Measurements from ENCODE around the gene PLCH2. TPM values are rescaled to one million over a fixed set of nuclear protein-coding genes. Genes with fewer than 3 reads are reported as not detected.

The PLCH2 gene
- total RNA-seq, 1 experiment from 2014 or later = 0.27 TPM

- H3K36me3 ChIP-seq (ENCODE audit: control insufficient read depth, insufficient read depth, low read length) = no peaks in the 10 kb centered on the region
- H3K27me3 ChIP-seq (replicated peaks; ENCODE audit: control insufficient read depth, insufficient read depth, low read length) = no peaks in the 10 kb centered on the region
- no peaks in the 10 kb centered on the region for H3K4me1 ChIP-seq
- Mint-ChIP-seq H3K27me3 (ENCODE audit: insufficient read depth, unreplicated experiment) (no peaks in the 10 kb centered on the region), H3K27ac (ENCODE audit: unreplicated experiment) (no peak overlapping the region), H3K4me1 (ENCODE audit: low read depth, unreplicated experiment) (no peaks in the 10 kb centered on the region), H3K9me3 (ENCODE audit: unreplicated experiment) (no peaks in the 10 kb centered on the region), H3K4me3 (ENCODE audit: unreplicated experiment) (no peak overlapping the region), H3K36me3 (ENCODE audit: insufficient read depth, unreplicated experiment) (peaks cover 6% of the 10 kb centered on the region)
- ChIA-PET POLR2A (no interaction called here), CTCF (no interaction called here)
- DNase-seq = no peak
- intact Hi-C loops (cut with micrococcal nuclease; ENCODE audit: unreplicated experiment) = no loop called here
- no peak overlapping the region for H3K4me3 ChIP-seq (ENCODE audit: low read depth, low read length)
- BruUV-seq (replicated peaks) = no TSS peak
- TF ChIP-seq, protein P1, sequence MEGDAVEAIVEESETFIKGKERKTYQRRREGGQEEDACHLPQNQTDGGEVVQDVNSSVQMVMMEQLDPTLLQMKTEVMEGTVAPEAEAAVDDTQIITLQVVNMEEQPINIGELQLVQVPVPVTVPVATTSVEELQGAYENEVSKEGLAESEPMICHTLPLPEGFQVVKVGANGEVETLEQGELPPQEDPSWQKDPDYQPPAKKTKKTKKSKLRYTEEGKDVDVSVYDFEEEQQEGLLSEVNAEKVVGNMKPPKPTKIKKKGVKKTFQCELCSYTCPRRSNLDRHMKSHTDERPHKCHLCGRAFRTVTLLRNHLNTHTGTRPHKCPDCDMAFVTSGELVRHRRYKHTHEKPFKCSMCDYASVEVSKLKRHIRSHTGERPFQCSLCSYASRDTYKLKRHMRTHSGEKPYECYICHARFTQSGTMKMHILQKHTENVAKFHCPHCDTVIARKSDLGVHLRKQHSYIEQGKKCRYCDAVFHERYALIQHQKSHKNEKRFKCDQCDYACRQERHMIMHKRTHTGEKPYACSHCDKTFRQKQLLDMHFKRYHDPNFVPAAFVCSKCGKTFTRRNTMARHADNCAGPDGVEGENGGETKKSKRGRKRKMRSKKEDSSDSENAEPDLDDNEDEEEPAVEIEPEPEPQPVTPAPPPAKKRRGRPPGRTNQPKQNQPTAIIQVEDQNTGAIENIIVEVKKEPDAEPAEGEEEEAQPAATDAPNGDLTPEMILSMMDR (IDR thresholded peaks at IDR 0.05; ENCODE audit: insufficient read depth in 1 of 2, low read depth in 1 of 2, low read length in 1 of 2, severe bottlenecking in 1 of 2, unreplicated experiment in 1 of 2) = no peak
- H3K9me3 ChIP-seq = no peaks in the 10 kb centered on the region
Measured at GRCh38 chr1:2516124-2516523, 40.0 kb downstream of the PLCH2 start.

DNA sequence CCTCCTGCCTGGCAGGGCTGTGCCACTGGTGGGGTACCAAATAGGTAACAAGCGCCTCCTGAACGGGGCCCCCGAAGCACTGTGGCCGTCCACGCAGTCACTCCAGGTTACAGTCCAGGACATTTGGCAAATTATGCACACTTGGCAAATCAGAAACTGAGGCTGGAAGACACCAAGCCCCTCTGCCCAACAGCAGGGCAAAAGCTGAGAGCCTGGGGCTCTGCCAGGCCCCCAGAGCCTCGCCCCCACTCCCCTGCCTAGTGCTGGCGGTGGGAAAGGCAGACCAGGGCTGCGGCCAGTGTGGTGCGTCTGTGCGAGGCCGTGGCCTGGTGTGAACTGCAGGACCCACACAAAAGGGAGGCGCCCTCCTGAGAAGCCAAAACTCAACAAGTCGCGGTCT is 40.9 kb downstream of the PLCH2 start:
- Mint-ChIP-seq H3K4me1 (ENCODE audit: low read depth, unreplicated experiment) (no peaks in the 10 kb centered on the region), H3K27me3 (ENCODE audit: insufficient read depth, unreplicated experiment) (no peaks in the 10 kb centered on the region), H3K9me3 (ENCODE audit: unreplicated experiment) (no peaks in the 10 kb centered on the region), H3K36me3 (ENCODE audit: insufficient read depth, unreplicated experiment) (peaks cover 6% of the 10 kb centered on the region), H3K4me3 (ENCODE audit: unreplicated experiment) (no peak overlapping the region), H3K27ac (ENCODE audit: unreplicated experiment) (no peak overlapping the region)
- H3K4me3 ChIP-seq (ENCODE audit: low read depth, low read length) = no peak overlapping the region
- no peaks in the 10 kb centered on the region for H3K36me3 ChIP-seq (ENCODE audit: control insufficient read depth, insufficient read depth, low read length)
- POLR2A ChIA-PET = no interaction called here
- H3K27me3 ChIP-seq (replicated peaks; ENCODE audit: control insufficient read depth, insufficient read depth, low read length) = no peaks in the 10 kb centered on the region
- DNase-seq = no peak
- H3K9me3 ChIP-seq = no peaks in the 10 kb centered on the region
- no TSS peak for BruUV-seq (replicated peaks)
- intact Hi-C loops (cut with micrococcal nuclease; ENCODE audit: unreplicated experiment) = no loop called here
- CTCF ChIA-PET = no interaction called here
- TF ChIP-seq, protein P1 (IDR thresholded peaks at IDR 0.05; ENCODE audit: insufficient read depth in 1 of 2, low read depth in 1 of 2, low read length in 1 of 2, severe bottlenecking in 1 of 2, unreplicated experiment in 1 of 2) = no peak
- H3K4me1 ChIP-seq = no peaks in the 10 kb centered on the region

GRCh38 chr1:2517966-2518365 is 41.9 kb downstream of the PLCH2 start:
- H3K9me3 ChIP-seq = no peaks in the 10 kb centered on the region
- Mint-ChIP-seq H3K27me3 (ENCODE audit: insufficient read depth, unreplicated experiment) (no peaks in the 10 kb centered on the region), H3K36me3 (ENCODE audit: insufficient read depth, unreplicated experiment) (peaks cover 6% of the 10 kb centered on the region), H3K27ac (ENCODE audit: unreplicated experiment) (no peak overlapping the region), H3K4me1 (ENCODE audit: low read depth, unreplicated experiment) (no peaks in the 10 kb centered on the region), H3K4me3 (ENCODE audit: unreplicated experiment) (no peak overlapping the region), H3K9me3 (ENCODE audit: unreplicated experiment) (no peaks in the 10 kb centered on the region)
- no TSS peak for BruUV-seq (replicated peaks)
- intact Hi-C loops (cut with micrococcal nuclease; ENCODE audit: unreplicated experiment) = no loop called here
- no peak for DNase-seq
- no peaks in the 10 kb centered on the region for H3K36me3 ChIP-seq (ENCODE audit: control insufficient read depth, insufficient read depth, low read length)
- H3K4me1 ChIP-seq = no peaks in the 10 kb centered on the region
- ChIA-PET CTCF (no interaction called here), POLR2A (no interaction called here)
- TF ChIP-seq, protein P1 (IDR thresholded peaks at IDR 0.05; ENCODE audit: insufficient read depth in 1 of 2, low read depth in 1 of 2, low read length in 1 of 2, severe bottlenecking in 1 of 2, unreplicated experiment in 1 of 2) = no peak
- no peaks in the 10 kb centered on the region for H3K27me3 ChIP-seq (replicated peaks; ENCODE audit: control insufficient read depth, insufficient read depth, low read length)
- H3K4me3 ChIP-seq (ENCODE audit: low read depth, low read length) = no peak overlapping the region
